ENCODE measurements around the gene SPATA2.

SPATA2 gene

GRCh38 chr20:49935746-49936152, 20.4 kb upstream of the SPATA2 start:
- no peak for DNase-seq (ENCODE audit: low spot score)

GRCh38 chr20:49929142-49929494, 13.8 kb upstream of the SPATA2 start:
- no peak for DNase-seq (ENCODE audit: low spot score)

- DNase-seq (ENCODE audit: low spot score): peak; percentile 81
Observed at GRCh38 chr20:49928411-49929141, 13.2 kb upstream of the SPATA2 start.

GRCh38 chr20:49925901-49926454, 10.6 kb upstream of the SPATA2 start:
- DNase-seq (ENCODE audit: low spot score): no peak

- DNase-seq (ENCODE audit: low spot score): no peak
Observed at GRCh38 chr20:49924247-49924646, 8.9 kb upstream of the SPATA2 start.

GRCh38 chr20:49919461-49919860, 4.1 kb upstream of the SPATA2 start:
- no peak for DNase-seq (ENCODE audit: low spot score)

- no peak for DNase-seq (ENCODE audit: low spot score)
Observed at GRCh38 chr20:49919009-49919408, 3.7 kb upstream of the SPATA2 start.

- DNase-seq (ENCODE audit: low spot score): no peak
Observed at GRCh38 chr20:49918446-49918845, 3.1 kb upstream of the SPATA2 start.

- peak; percentile 29 for DNase-seq (ENCODE audit: low spot score)
Observed at GRCh38 chr20:49916146-49917002, 1.0 kb upstream of the SPATA2 start.

- DNase-seq (ENCODE audit: low spot score): no peak
Observed at GRCh38 chr20:49915118-49915379, 280 bp downstream of the SPATA2 start.

- no peak for DNase-seq (ENCODE audit: low spot score)
Observed at GRCh38 chr20:49914310-49915117, 815 bp downstream of the SPATA2 start.

- no peak for DNase-seq (ENCODE audit: low spot score)
Observed at GRCh38 chr20:49913399-49914047, 1.8 kb downstream of the SPATA2 start.

- DNase-seq (ENCODE audit: low spot score): no peak
Observed at GRCh38 chr20:49910340-49910706, 5.0 kb downstream of the SPATA2 start.

GRCh38 chr20:49909499-49910339, 5.6 kb downstream of the SPATA2 start:
- DNase-seq (ENCODE audit: low spot score): no peak

- no peak for DNase-seq (ENCODE audit: low spot score)
Observed at GRCh38 chr20:49908258-49908565, 7.1 kb downstream of the SPATA2 start.

- no peak for DNase-seq (ENCODE audit: low spot score)
Observed at GRCh38 chr20:49907405-49908257, 7.7 kb downstream of the SPATA2 start.

GRCh38 chr20:49906615-49907154, 8.6 kb downstream of the SPATA2 start:
- DNase-seq (ENCODE audit: low spot score): no peak

GRCh38 chr20:49906101-49906604, 9.2 kb downstream of the SPATA2 start:
- DNase-seq (ENCODE audit: low spot score): no peak

GRCh38 chr20:49905415-49906091, 9.8 kb downstream of the SPATA2 start:
- DNase-seq (ENCODE audit: low spot score): no peak

Data from CD4-positive, alpha-beta T cell treated with Interleukin-15 for 4 hours (primary cell).